Hematopoietic multipotent progenitor cell treated with erythropoietin and hydrocortisone succinate and interleukin-3 and kit ligand, for 17 days (in vitro differentiated cells): ENCODE measurements around the gene WSCD1.

ENCODE experiments used
- DNase-seq: peaks from one replicate; pipeline ENCODE4 v3.0.0-alpha.2; 2015; ENCODE audit warnings: low spot score

Gene WSCD1

DNA sequence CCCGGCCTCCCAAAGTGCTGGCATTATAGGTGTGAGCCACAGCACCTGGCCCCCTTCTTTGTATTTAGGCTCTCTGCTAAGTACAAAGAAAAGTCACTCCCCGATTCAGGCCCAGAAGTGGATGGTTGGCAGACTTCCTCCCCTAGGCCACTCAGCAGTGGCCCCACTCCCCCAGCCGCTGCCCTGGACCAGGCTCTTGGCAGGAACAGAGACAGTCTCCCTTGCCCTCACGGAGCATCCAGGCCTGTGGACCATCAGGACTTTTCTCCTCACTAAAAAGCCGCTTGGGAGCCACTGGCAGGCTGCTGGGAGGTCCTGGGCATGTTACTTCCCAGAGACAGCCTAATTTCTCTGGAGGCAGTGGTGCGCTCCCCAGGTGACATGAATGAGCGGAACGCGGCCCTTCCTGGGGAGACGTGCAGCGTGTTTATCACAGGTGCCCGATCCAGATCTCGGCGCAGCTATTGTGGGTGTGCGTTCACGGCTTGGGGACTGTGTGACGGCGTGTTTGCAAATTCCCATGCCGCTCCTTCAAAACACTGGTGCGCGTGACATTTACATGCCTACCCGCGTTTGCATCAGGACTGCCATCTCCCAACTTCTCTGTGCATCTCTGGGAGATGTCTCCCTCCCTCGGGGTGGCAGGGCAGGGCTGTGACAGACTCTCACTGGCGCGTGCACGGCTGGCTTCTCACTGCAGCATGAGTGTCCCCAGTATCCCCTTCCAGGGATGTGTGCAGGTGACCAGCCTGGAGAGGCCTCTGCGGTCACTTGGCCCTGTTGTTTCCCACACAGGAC lies 16.6 kb downstream of the WSCD1 start:
- DNase-seq, result no peak

DNA sequence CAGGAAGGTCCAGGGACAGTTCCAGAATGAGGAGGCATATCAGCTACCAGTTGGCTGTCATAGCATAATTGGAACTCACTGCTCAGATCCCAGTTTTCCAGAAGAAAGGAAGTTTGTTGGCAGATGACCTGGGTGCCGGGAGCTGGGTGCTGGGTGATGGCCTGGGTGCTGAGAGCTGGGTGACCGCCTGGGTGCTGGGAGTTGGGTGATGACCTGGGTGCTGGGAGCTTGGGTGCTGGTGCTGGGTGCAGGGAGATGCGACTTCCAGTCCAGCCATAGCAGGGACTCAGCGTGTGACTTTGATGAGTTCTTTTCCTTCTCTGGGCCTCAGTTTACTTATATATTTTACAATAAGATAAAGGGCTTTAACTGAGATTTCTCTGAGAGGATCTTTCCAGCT lies 18.0 kb downstream of the WSCD1 start:
- no peak for DNase-seq

DNA sequence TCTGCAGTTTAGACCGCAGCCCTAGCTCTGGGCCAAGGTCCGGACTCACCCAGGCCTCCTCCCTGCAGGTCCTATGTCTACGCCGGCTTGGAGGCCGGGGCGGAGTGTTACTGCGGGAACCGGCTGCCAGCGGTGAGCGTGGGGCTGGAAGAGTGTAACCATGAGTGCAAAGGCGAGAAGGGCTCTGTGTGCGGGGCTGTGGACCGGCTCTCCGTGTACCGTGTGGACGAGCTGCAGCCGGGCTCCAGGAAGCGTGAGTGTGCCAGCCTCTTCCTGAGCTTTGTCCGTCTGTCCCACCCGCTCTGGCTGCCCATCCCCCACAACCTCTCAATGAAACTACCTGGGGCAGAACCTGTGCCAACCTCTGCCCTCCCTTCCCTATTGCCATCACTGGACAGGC lies 20.1 kb downstream of the WSCD1 start:
- DNase-seq, result no peak

DNA sequence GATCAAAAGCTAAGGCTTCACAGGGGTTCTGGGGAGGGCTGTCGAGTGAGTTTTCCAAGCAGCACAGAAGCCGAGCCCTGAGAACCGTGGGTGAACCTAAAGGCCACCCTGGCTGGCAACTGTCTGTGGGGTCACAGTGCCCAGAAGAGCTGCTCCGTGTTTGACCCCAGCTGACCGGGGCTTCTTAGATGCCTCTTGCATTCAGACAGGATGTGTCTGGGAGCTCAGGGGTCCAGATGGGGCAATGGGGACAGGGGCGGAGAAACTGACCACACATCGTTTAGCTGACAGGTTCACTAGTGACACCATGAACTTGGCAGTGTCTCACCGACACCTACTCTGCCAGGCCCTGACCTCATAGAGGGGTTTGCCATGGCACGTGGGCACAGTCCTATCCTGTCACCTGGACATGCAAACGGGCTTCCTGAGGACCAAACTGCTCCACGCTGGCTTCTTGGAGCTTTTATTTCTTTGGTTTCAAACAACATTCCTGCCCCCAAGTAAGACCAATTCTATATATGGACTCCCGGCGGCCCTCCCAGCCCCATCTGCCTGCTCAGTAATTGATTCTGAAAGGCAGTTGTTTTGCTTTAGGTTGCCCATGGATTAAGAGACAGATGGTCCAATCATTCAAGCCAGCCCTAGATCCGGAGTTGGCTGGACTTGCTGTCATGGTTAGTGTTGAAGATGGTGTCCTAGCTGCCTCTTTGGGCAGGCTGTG lies 22.2 kb downstream of the WSCD1 start:
- DNase-seq, result no peak

DNA sequence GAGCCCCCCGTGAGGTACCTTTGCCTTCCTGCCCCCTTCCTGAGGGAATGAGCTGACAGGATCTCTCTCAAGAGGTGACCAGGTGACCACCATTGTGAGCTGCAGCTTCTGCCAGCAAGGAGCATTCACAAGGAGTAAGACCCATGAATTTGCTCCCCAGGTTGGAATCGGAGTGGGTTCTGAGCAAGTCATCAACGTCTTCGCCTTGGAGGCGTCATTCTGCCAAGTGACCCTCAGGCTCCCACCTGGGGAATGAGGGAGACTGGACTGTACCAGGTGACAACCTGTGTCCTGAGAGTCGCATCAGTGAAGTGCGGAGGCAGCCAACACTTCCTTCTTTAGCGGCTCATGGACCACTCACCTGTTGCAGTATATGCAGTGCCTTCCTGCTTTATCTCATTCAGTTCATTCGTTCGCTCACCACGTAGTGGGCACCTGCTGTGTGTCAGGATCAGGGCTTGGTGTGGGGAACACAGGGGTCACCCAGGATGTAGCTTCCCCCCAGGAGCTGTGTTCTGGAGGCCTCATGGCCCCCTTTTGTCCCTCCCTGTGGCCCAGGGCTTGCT lies 22.8 kb downstream of the WSCD1 start:
- DNase-seq, result no peak

DNA sequence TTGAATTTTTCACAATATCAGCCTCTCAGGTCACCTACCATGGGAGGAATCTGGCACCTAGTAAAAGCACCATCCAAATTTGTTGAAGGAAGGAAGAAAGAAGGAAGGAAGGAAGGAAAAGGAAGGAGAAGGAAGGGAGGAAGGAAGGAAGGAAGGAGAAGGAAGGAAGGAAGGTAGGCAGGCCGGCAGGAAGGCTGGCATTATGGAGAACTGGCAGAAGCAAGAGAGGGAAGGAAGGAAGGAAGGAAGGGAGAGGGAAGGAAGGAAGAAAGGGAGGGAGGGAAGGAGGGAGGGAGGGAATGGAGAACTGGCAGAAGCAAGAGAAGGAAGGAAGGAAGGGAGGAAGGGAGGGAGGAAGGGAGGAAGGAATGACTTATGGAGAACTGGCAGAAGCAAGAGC lies 24.3 kb downstream of the WSCD1 start:
- DNase-seq, result no peak

DNA sequence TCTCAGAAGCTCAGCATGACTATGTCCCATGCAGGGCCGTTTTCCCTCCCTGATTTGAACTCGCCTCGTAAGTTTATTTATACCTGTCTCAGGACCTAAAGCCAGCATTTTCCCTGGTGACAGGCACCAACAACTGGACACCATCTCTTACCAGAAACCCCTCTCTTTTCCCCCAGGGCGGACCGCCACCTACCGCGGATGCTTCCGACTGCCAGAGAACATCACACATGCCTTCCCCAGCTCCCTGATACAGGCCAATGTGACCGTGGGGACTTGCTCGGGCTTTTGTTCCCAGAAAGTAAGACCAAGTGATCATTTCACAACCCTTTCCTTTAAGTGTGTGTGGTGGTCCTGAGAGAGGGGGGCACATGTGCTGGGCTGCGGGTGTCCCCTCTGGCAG lies 24.7 kb downstream of the WSCD1 start:
- no peak for DNase-seq

DNA sequence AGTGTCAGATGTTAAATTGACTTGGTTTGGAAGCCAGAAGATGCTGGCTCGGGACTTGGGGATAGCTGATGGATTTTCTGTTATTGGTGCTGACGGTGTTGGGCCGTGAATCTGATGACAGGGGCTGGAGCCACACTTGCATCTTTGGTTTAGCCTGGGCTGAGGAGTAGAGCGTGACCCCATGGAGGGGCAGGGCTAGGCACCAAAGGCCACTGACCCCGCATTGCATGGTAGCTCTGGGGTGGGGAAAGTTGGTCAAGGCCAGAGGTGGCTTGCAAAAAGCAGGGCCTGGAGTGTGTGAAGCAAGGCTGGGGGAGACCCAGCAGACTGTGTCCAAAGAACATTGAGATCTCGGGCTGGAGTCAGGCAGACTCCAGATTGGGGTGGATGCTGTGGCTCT lies 25.3 kb downstream of the WSCD1 start:
- no peak for DNase-seq

DNA sequence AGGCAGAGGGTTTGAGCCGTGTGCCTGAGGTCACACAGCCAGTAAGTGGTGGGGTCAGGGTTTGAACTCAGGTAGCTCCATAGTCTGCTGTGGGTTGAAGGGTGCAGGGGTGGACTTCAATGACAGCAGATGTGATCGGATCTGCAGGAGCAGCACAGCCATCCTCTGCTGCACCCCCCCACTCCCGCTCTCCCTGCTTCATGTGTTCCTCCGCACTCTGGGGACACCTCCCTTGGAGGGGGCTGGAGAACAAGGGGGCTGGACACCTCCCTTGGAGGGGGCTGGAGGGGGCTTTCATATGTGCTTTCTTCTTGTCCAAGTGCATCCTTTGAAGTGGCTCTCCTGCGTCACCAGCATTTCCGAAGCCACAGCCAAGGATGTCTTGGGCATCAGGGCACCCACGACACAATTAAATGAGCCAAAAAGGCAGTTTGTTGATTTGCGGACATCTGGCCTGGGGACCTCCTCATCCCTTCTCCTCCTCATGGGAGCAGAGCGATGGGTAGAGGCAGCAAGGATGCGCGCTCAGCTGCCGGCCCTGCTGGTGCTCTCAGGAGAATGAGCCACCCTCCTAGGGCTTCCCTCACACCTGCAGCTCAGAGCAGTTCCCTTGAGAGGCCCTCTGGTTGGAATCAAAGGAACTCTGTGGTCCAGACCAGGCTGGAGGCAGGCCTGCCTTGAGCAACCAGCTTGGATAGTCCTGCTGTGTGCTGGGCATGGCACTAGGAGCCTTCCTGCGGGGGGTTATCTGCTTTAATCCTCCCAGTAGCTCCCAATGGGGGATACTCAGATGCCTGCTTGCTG lies 26.2 kb downstream of the WSCD1 start:
- no peak for DNase-seq

DNA sequence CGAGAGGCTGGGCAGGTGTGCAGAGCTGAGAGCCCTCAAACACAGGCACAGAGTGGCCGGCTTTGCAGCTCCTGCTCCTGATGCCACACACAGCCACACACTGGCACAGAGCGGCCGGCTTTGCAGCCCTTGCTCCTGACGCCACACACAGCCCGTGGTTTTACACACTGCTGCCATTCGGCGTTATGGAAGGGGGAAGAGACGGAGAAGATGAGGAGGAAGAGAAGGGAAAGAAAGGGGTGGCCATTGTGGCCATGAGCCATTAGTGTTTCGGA lies 26.8 kb downstream of the WSCD1 start:
- DNase-seq, result no peak

DNA sequence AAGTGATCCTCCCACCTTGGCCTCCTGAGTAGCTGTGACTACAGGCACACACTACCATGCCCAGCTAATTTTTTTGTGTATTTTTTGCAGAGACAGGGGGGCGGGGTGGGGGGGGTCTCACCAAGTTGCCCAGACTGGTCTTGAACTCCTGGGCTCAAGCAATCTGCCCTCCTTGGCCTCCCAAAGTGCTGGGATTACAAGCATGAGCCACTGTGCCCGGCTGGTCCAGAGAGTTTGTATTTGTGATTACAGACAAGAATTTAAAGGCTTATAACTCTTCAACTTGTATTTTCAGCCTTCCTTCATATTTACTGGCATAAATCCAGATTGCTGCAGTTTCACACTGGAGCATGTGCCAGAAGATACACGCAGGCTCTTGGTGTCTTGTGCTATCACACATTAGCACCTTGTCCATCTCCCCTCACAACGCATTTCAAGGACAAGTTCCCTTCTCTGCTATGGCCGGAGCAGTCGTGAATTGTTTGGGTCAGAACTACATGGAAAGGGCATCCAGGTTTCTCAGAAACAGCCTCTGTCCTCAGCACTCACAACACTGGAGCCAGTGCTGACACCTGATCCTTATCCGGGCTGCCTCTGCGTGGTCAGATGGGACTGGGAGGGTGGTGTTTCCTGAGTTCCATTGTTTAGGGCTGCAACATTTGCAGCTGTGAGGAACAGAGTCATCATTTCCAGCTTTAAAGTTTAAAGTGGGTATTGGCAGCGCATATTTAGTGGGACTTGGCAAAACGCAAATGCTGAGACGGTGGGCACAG lies 28.1 kb downstream of the WSCD1 start:
- no peak for DNase-seq

DNA sequence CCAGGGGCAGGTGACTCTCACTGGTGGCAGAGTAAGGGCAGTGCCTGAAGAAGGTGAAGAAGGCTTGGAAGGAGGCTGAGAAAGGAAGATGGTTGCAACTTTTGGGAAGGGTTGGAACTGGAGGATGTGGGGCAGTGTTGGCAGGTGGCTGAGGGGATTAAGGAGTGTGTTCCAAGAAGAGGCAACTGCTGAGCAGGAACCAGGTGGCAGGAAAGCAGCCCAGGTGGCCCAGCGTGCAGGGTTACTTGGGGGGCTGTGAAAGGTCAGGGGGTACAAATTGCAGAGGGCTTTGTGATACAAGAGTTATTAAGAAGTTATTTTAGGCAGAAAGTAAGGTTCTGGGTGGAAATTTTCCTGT lies 28.6 kb downstream of the WSCD1 start:
- no peak for DNase-seq

DNA sequence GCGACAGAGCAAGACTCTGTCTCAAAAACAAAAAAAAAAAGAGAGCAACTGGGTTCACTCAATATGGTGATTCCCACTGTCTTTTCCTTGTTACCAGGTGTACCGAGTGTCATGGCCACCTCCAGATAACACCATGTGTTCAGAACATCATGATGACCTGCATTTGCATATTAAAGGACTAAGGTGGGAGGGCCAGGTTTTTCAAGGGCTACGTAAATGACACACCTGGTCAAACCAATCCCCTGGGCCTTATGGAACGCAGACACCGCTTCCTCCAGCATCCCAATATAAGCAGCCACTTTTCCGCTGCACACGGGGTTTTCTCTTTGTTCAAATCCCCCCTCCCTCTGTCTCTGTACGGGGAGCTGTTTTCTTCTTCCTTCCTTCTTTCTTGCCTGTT lies 29.3 kb downstream of the WSCD1 start:
- no peak for DNase-seq

DNA sequence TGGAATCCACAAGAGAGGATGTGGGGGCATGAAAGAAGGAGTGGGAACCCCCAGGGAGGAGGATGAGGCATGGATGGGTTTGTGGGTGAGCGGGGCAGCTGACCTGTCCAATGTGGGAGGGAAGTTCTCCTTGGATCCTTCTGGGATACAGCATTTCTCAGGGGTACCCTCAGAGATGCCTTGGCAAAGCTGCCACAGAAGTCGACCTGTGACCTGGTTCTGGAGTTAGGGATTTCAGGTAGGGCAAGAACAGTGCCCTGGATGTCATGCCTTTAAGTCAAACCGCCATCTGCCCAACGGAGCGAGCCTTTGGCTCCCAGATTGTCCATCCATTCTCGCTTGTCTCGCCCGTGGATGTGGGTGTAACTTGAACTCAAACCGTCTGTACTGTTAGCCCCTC lies 30.0 kb downstream of the WSCD1 start:
- DNase-seq, result no peak

DNA sequence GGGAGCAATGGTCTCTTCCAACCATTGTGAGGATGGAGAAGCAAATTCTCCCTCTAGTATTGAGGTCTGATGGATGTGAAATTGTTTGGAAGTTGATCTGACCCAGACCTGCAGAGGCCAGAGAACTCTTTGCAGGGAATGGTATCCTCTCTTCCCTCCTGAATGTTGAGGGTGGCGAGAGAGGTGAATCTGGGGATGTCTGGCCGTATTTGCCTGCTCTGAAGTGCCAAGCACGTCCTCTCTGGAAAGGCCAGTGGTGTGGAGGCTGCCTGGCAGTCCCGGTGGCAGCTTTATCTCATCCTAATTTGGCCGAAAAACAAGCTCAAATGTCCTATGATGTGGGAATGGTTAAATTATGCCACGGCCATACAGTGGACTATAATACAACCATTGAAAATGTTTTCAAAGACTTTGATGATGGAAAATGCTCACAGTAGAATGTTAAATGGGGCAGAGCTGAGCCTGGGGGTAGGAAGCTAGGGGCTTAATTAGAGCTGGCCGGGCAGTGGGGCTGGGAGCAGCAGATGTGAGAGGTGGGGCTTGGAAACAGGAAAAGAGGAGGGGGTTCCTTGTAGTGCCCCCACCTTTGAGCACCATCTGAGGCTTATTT lies 30.8 kb downstream of the WSCD1 start:
- no peak for DNase-seq

DNA sequence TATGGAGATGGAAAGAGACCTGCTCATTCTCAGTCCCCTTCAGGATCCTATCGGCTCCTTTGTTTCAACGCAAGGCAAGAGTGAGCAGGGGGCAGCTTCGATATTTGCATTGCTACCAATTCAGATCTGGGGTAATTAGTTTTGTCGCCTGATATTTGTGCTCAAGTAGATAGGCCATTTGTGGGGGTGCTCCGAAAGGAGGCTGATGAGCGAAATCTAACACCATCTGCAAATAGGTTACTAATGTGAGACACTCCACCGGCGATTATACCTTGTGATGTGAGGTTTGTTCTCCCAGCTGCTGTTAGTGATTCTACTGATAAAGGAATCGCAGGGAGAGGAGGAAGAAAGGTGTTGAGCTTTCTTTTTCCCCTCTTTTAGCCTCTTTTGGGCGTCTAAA lies 31.5 kb downstream of the WSCD1 start:
- no peak for DNase-seq

DNA sequence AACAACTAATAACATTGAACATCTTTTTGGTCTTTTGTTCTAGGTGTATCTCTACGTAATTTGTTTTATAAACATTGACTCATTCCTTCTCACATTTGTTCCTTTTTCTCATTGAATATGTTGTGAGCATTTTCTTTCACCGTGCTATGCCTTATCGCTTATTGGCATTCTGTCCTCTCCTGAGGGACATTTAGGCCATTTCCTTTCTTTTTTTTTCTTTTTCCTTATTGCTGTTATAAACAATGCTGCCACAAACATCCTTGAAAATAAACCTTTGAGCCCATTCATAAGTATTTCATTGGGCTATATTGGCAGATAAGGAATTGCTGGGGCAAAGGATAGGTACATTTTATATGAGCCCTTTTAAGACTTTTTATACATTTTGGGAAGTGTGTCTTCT lies 32.4 kb downstream of the WSCD1 start:
- no peak for DNase-seq

DNA sequence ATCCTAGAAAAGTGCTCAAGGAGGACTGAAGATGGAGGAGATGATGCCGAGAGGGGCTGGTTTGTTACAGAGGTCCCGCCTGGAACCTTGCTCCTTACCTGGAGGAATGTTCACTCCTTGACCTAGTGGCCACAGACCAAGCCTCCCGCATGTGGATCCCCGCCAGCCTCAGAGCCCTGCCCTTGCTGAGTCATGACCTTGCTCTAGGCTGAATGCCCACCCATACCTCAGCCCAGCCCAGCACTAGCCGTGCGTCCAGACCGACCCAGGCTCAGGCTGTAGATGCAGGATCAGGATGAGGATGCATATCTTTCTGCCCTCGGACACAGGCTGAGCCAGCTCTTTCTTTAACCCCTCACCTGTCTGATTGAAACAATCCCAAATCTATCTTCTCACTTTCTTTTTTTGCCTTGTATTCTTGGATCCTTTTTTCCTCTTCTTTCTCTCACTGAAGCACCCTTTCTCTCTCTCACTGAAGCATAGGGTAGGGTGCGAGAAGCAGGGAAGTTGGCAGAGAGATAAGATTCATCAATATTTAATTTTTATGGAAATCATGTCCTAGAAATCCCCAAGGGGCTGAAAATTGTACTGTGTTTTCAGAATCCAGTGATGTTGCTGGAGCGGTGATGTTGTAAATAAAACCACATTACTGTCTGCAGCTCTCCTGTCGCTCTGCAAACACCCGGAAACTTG lies 34.9 kb downstream of the WSCD1 start:
- no peak for DNase-seq

DNA sequence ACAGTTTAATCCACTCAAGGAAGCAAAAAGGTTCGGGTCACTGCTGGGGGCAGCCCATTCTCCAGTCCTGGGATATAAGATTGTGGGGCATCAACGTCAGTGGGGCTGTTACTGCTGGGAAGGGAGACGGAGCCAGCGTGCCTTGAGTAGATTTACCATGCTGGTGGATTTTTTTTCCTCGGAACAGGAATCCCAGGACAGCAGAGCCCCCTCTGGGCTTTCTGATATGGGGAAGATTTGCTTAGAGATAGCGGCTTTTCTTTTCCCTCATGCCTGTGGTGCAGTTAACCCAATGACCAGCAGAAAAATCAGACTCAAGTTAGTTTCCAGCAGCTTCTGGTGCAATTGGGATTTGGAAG lies 35.4 kb downstream of the WSCD1 start:
- DNase-seq, result no peak

DNA sequence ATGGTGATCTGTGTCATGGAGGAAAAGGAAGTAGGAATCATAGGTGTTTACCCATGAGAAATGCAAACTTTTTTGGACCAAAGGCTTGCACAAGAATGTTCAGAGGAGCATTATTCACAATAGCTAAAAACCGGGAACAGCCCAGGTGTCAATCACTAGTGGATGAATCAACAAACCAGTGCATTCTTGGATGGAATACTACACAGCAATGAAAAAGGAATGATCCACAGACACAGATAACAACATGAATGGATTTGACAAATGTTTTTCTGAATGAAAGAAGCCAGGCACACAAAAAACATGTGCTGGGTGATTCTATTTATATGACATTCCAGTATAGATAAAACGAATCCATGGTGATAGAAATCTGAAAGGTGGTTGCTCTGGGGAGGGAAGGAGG lies 36.0 kb downstream of the WSCD1 start:
- DNase-seq, result no peak

DNA sequence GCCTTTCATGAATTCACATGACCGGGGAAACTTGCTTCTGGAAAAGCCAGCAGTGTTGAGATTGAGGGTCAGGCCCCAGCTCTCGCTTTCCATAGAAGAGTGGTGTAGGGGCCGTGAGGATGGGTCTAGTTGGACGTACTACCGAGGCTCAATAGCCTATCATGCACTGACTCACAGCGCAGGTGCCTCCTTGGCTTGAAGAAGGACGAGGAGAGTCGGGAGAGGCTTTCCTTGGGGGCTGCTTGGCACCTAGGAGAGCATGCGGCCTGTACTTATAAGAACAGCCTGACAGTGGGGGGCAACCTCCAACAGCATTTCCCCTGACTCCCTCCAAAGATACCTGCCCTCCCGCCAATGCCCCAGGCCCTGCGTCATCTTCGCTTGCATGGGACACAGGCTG lies 37.6 kb downstream of the WSCD1 start:
- DNase-seq, result no peak
